ENCODE data around the gene OXTR. TPM values are rescaled to one million over a fixed set of nuclear protein-coding genes. Genes with fewer than 3 reads are reported as not detected.

OXTR gene
- total RNA-seq, 4 donors from 2014 or later: 0.42 to 3.6 (median 1.6) TPM

DNA sequence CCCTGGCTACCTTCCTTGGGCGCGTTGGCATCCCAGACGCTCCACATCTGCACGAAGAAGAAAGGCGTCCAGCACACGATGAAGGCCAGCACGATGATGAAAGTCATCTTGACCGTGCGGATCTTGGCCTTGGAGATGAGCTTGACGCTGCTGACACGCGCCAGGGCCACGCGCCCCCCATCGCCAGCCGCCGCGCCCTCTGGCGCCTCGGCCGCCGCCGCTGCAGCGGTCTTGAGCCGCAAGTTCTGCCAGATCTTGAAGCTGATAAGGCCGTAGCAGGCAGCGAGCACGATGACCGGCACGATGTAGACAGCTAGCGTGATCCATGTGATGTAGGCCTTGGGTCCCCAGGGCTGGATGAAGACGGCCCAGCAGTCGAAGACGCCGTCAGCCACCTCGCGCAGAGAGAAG is 2.2 kb downstream of the OXTR start:
- no peaks in the 10 kb centered on the region for H3K9me3 ChIP-seq
- no peak overlapping the region for H3K27ac ChIP-seq (replicated peaks in 1 of 4)
- H3K27me3 ChIP-seq: peaks cover 0 to 60% (median 18%) of the 10 kb centered on the region in 4 donors
- no peak for TF ChIP-seq POLR2A (IDR thresholded peaks at IDR 0.05; ENCODE audit: low read depth)
- TF ChIP-seq POLR2AphosphoS5 (IDR thresholded peaks at IDR 0.05): no peak
- TF ChIP-seq EP300 (IDR thresholded peaks at IDR 0.05): no peak
- TF ChIP-seq, protein P1, sequence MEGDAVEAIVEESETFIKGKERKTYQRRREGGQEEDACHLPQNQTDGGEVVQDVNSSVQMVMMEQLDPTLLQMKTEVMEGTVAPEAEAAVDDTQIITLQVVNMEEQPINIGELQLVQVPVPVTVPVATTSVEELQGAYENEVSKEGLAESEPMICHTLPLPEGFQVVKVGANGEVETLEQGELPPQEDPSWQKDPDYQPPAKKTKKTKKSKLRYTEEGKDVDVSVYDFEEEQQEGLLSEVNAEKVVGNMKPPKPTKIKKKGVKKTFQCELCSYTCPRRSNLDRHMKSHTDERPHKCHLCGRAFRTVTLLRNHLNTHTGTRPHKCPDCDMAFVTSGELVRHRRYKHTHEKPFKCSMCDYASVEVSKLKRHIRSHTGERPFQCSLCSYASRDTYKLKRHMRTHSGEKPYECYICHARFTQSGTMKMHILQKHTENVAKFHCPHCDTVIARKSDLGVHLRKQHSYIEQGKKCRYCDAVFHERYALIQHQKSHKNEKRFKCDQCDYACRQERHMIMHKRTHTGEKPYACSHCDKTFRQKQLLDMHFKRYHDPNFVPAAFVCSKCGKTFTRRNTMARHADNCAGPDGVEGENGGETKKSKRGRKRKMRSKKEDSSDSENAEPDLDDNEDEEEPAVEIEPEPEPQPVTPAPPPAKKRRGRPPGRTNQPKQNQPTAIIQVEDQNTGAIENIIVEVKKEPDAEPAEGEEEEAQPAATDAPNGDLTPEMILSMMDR (IDR thresholded peaks at IDR 0.05): no peak
- no peaks in the 10 kb centered on the region for H3K36me3 ChIP-seq
- H3K4me1 ChIP-seq: peaks cover 15 to 31% (median 29%) of the 10 kb centered on the region in 4 donors
- DNase-seq (ENCODE audit: extremely low spot score): peak; percentile 85
- intact Hi-C loops (cut with DNase I): no loop called here
- H3K4me3 ChIP-seq: peak overlapping the region in 2 of 4 donors; percentile 27 to 43
- 57% methylated on average over 12 of the region's 37 CpGs for WGBS

DNA sequence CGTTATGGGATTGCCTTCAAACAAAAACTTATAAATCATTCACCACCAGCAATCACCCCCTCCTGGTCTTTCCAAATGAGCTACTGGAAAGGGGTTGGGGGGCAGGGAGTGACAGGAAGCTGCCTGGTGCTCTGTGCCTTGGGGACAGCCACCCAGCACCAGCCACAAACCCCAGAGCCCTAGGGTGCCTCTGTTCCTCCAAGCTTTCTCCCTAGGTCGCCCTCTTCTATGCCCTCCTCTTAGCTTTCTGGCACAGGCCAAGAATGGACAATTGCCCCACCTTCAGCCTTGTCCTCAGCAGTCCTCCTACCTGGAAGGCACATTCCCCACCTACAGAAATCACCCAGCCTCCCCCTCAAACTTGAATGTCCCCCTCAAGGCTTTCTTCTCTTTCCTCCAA is 3.3 kb downstream of the OXTR start:
- Histone ChIP-seq H3K27me3 (peaks cover 0 to 51% (median 18%) of the 10 kb centered on the region in 4 donors), H3K9me3 (no peaks in the 10 kb centered on the region), H3K4me1 (peaks cover 15 to 31% (median 29%) of the 10 kb centered on the region in 4 donors), H3K36me3 (no peaks in the 10 kb centered on the region), H3K4me3 (no peak overlapping the region), H3K27ac (replicated peaks in 1 of 4) (no peak overlapping the region)
- TF ChIP-seq POLR2AphosphoS5 (IDR thresholded peaks at IDR 0.05) (no peak), POLR2A (IDR thresholded peaks at IDR 0.05; ENCODE audit: low read depth) (no peak), EP300 (IDR thresholded peaks at IDR 0.05) (no peak)
- TF ChIP-seq, protein P1 (IDR thresholded peaks at IDR 0.05): no peak
- WGBS: 79% methylated on average over 2 of the region's 2 CpGs
- peak; percentile 87 for DNase-seq (ENCODE audit: extremely low spot score)
- intact Hi-C loops (cut with DNase I): no loop called here

DNA sequence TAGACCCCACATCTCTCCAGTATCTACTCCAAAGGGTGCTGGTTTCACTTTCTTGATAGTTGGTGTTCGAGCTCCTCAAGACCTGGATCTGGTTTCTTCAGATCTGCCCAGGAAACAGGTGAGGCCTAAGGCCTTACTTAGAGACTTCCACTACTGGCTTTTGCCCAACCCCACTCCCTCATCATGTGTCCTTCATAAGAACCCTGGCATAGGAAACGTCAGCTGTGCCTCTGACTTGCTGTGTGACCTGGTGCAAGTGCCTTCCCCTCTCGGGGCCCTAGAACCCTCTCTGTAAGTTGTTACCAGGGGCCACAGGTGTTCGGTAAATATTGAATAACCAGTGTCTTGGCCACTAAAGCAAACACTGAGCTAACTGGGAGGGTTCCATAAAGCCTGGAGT is 3.9 kb downstream of the OXTR start:
- TF ChIP-seq, protein P1 (IDR thresholded peaks at IDR 0.05): no peak
- no peak for TF ChIP-seq EP300 (IDR thresholded peaks at IDR 0.05)
- Histone ChIP-seq H3K27me3 (peaks cover 0 to 46% (median 16%) of the 10 kb centered on the region in 4 donors), H3K4me3 (no peak overlapping the region), H3K27ac (replicated peaks in 1 of 4) (no peak overlapping the region), H3K4me1 (peaks cover 15 to 31% (median 29%) of the 10 kb centered on the region in 4 donors), H3K9me3 (no peaks in the 10 kb centered on the region), H3K36me3 (no peaks in the 10 kb centered on the region)
- WGBS: 81% methylated on average over 4 of the region's 4 CpGs
- peak; percentile 92 for DNase-seq (ENCODE audit: extremely low spot score)
- intact Hi-C loops (cut with DNase I): no loop called here

DNA sequence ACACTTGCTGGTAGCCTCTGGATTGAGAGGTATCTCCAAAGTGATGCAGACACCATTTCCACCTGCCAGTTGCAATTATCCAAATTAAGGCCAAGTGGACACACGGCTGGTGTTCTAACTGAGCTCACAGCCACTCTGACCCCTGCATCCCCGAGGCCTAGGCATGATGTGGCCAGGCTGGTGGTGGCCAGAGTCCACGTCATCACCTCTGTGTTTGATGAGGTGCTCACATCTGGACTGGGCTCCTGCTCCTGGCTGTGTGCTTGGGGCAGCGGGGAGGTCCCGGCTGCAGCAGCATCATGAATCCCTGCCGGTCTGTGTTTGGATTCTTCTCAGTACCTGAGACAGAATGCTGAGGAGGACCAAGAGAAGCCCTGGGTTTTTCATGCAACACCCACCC is 4.9 kb downstream of the OXTR start:
- Histone ChIP-seq H3K27ac (replicated peaks in 1 of 4) (no peak overlapping the region), H3K27me3 (peaks cover 0 to 38% (median 15%) of the 10 kb centered on the region in 4 donors), H3K36me3 (no peaks in the 10 kb centered on the region), H3K9me3 (no peaks in the 10 kb centered on the region), H3K4me1 (peaks cover 13 to 26% (median 25%) of the 10 kb centered on the region in 4 donors), H3K4me3 (no peak overlapping the region)
- 96% methylated on average over 6 of the region's 6 CpGs for WGBS
- intact Hi-C loops (cut with DNase I): no loop called here
- DNase-seq (ENCODE audit: extremely low spot score): peak; percentile 55
- TF ChIP-seq POLR2AphosphoS5 (IDR thresholded peaks at IDR 0.05) (no peak), POLR2A (IDR thresholded peaks at IDR 0.05; ENCODE audit: low read depth) (no peak), EP300 (IDR thresholded peaks at IDR 0.05) (no peak)
- TF ChIP-seq, protein P1 (IDR thresholded peaks at IDR 0.05): no peak

All from esophagus muscularis mucosa (tissue), 4 donors.